MCF 10A (cell line): ENCODE data around the gene MAGOHB. TPM values are rescaled to one million over a fixed set of nuclear protein-coding genes. Genes with fewer than 3 reads are reported as not detected.
"Not testable (repeated sequence)": the region's sequence is repeated elsewhere in the genome, so short reads cannot be mapped to it uniquely, and the experiment has no call there.

Experiments used
- BruUV-seq: library from RNA; stranded (reverse); fragments of 400-500 nt; replicated peaks from 2 replicates; lab custom pipeline; 2021; lab: Mats Ljungman, UMichigan
- CTCF ChIA-PET: fragments of 300-600 bp; sonication (Branson Sonifier 250); formaldehyde crosslinking; extraction: SDS; loops from one replicate; lab custom pipeline; 2021; ENCODE audit warnings: antibody characterized with exemption, inconsistent platforms; lab: Yijun Ruan, JAX
- POLR2A ChIA-PET: fragments of 300-600, 350-650 bp; sonication (Branson Sonifier 250); formaldehyde crosslinking; extraction: SDS; loops from one replicate; lab custom pipeline; 2020; ENCODE audit warnings: antibody characterized with exemption, inconsistent platforms; lab: Yijun Ruan, JAX
- DNase-seq: peaks from one replicate; pipeline ENCODE4 v3.0.0-alpha.2; 2018; ENCODE audit not compliant: unreplicated experiment
- H3K27ac Mint-ChIP-seq: one replicate; pipeline ENCODE4 v1.8.0; 2022; ENCODE audit warnings: mild to moderate bottlenecking, low read depth, mixed read lengths; ENCODE audit not compliant: unreplicated experiment
- H3K27me3 Mint-ChIP-seq: one replicate; pipeline ENCODE4 v1.8.0; 2022; ENCODE audit warnings: mixed read lengths; ENCODE audit not compliant: insufficient read depth, unreplicated experiment
- H3K36me3 Mint-ChIP-seq: one replicate; pipeline ENCODE4 v1.8.0; 2022; ENCODE audit warnings: mild to moderate bottlenecking, moderate library complexity, mixed read lengths; ENCODE audit not compliant: insufficient read depth, unreplicated experiment
- H3K4me1 Mint-ChIP-seq: one replicate; pipeline ENCODE4 v1.8.0; 2022; ENCODE audit warnings: mixed read lengths; ENCODE audit not compliant: insufficient read depth, unreplicated experiment
- H3K4me3 Mint-ChIP-seq: one replicate; pipeline ENCODE4 v1.8.0; 2022; ENCODE audit warnings: mild to moderate bottlenecking, moderate library complexity, mixed read lengths; ENCODE audit not compliant: unreplicated experiment
- H3K9me3 Mint-ChIP-seq: one replicate; pipeline ENCODE4 v1.8.0; 2022; ENCODE audit warnings: mixed read lengths; ENCODE audit not compliant: unreplicated experiment
- intact Hi-C: fragments of 100-400 bp; cut with micrococcal nuclease; formaldehyde crosslinking; loops from 2 replicates; pipeline ENCODE4 v1.14.1; 2022
- total RNA-seq: library from RNA; stranded (reverse); gene quantifications from 2 replicates; pipeline ENCODE4 v1.2.3, GENCODE V29; 2022
- TF ChIP-seq, protein P1 (sequence below): fragments of 200-600 bp; IDR thresholded peaks from one replicate; pipeline ENCODE4 v1.8.0; 2022; ENCODE audit warnings: antibody characterized with exemption, mild to moderate bottlenecking; ENCODE audit not compliant: unreplicated experiment

The MAGOHB gene
- total RNA-seq, 1 experiment from 2014 or later: 44.5 TPM

DNA sequence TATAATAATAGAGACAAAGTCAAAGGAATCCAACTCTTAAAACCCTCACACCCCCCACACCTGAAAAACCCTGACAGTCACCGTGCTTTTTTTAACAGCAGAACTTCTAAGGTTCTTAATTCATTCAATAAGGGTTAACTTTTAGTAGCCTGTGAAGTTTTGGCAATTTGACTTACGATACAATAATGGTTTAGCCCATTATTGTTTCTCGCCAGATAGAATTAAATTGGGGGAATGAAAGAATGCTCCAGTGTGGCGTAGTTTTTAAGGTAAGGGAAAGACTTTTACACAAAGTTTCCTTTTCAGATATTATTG is 604 bp upstream of the MAGOHB start:
- no peaks in the 10 kb centered on the region for H3K9me3 Mint-ChIP-seq
- H3K4me3 Mint-ChIP-seq: peak overlapping the region; percentile 99
- H3K36me3 Mint-ChIP-seq: peaks cover 30% of the 10 kb centered on the region
- no peak for DNase-seq
- TF ChIP-seq, protein P1, sequence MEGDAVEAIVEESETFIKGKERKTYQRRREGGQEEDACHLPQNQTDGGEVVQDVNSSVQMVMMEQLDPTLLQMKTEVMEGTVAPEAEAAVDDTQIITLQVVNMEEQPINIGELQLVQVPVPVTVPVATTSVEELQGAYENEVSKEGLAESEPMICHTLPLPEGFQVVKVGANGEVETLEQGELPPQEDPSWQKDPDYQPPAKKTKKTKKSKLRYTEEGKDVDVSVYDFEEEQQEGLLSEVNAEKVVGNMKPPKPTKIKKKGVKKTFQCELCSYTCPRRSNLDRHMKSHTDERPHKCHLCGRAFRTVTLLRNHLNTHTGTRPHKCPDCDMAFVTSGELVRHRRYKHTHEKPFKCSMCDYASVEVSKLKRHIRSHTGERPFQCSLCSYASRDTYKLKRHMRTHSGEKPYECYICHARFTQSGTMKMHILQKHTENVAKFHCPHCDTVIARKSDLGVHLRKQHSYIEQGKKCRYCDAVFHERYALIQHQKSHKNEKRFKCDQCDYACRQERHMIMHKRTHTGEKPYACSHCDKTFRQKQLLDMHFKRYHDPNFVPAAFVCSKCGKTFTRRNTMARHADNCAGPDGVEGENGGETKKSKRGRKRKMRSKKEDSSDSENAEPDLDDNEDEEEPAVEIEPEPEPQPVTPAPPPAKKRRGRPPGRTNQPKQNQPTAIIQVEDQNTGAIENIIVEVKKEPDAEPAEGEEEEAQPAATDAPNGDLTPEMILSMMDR: no peak
- CTCF ChIA-PET: interaction anchor here (1.1 kb wide), 1 partner anchor 65 kb away, joined by 3 read pairs; no protein-coding TSS in a partner anchor
- POLR2A ChIA-PET: interaction anchor here (0.6 to 2.3 kb wide), 19 partner anchors 11 to 558 kb away, joined by 3 to 27 read pairs (median 4); partner anchors contain the start of genes SMIM10L1 and YBX3
- H3K27ac Mint-ChIP-seq: peak overlapping the region; percentile 100
- intact Hi-C loops: no loop called here
- peaks cover 26% of the 10 kb centered on the region for H3K4me1 Mint-ChIP-seq
- no peaks in the 10 kb centered on the region for H3K27me3 Mint-ChIP-seq
- BruUV-seq: no TSS peak

GRCh38 chr12:10612984-10613348 is 443 bp downstream of the MAGOHB start:
- CTCF ChIA-PET: no interaction called here
- Mint-ChIP-seq H3K4me3 (peak overlapping the region; percentile 99), H3K36me3 (peaks cover 39% of the 10 kb centered on the region), H3K27ac (peak overlapping the region; percentile 100), H3K27me3 (no peaks in the 10 kb centered on the region), H3K9me3 (no peaks in the 10 kb centered on the region), H3K4me1 (peaks cover 21% of the 10 kb centered on the region)
- POLR2A ChIA-PET: interaction anchor here (0.6 to 2.3 kb wide), 13 partner anchors 10 to 559 kb away, joined by 3 to 27 read pairs (median 6); partner anchors contain the start of genes SMIM10L1 and YBX3
- DNase-seq: no peak
- intact Hi-C loops: loop anchor here (2.0 kb wide), 1 partner anchor 138 kb away; no protein-coding TSS in a partner anchor
- TF ChIP-seq, protein P1: no peak
- BruUV-seq: TSS peak; percentile 77

GRCh38 chr12:10612110-10612509 is 1.3 kb downstream of the MAGOHB start:
- Mint-ChIP-seq H3K9me3 (no peaks in the 10 kb centered on the region), H3K36me3 (peaks cover 47% of the 10 kb centered on the region), H3K27me3 (no peaks in the 10 kb centered on the region), H3K4me1 (peaks cover 19% of the 10 kb centered on the region), H3K27ac (peak overlapping the region; percentile 100), H3K4me3 (peak overlapping the region; percentile 99)
- DNase-seq: no peak
- intact Hi-C loops: loop anchor here (2.0 kb wide), 1 partner anchor 139 kb away; no protein-coding TSS in a partner anchor
- no TSS peak for BruUV-seq
- TF ChIP-seq, protein P1: no peak
- ChIA-PET CTCF (interaction anchor here (0.6 to 1.7 kb wide), 3 partner anchors 28 to 1658 kb away, joined by 3 to 4 read pairs (median 3); no protein-coding TSS in a partner anchor), POLR2A (interaction anchor here (0.6 to 1.6 kb wide), 3 partner anchors 15 to 138 kb away, joined by 4 to 6 read pairs (median 5); no protein-coding TSS in a partner anchor)

DNA sequence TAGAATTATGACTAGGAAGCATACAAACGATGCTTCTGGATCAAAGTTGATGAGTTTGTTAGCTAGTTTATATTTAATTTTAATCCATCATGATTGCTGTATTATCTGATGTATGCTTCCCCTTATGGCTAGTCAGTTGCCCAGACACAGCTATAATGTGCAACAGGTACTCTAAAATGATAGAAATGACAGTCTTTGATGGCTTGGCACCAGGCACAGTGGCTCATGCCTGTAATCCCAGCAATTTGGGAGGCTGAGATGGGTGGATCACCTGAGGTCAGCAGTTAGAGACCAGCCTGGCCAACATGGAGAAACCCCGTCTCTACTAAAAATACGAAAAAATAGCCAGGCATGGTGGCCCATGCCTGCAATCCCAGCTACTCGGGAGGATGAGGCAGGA is 2.2 kb downstream of the MAGOHB start:
- Mint-ChIP-seq H3K36me3 (peaks cover 54% of the 10 kb centered on the region), H3K27ac (peak overlapping the region; percentile 100), H3K4me1 (peaks cover 19% of the 10 kb centered on the region)
- DNase-seq, intact Hi-C loops, H3K27me3 Mint-ChIP-seq, BruUV-seq, H3K9me3 Mint-ChIP-seq, H3K4me3 Mint-ChIP-seq: not testable (repeated sequence)
- ChIA-PET POLR2A (interaction anchor here (0.5 to 1.6 kb wide), 2 partner anchors 28 to 139 kb away, joined by 3 to 4 read pairs; no protein-coding TSS in a partner anchor), CTCF (interaction anchor here (0.7 to 1.7 kb wide), 2 partner anchors 139 to 1659 kb away, joined by 3 to 4 read pairs; no protein-coding TSS in a partner anchor)
